Mesodermal cell (in vitro differentiated cells): ENCODE data around the gene LMAN1L.

Experiments
- H3K27ac ChIP-seq: 2 replicates; pipeline ENCODE4 v1.7.0; 2013; ENCODE audit warnings: mild to moderate bottlenecking, low read depth, low read length, moderate library complexity; ENCODE audit not compliant: severe bottlenecking
- H3K36me3 ChIP-seq: 2 replicates; pipeline ENCODE4 v1.7.1; 2013; ENCODE audit warnings: mild to moderate bottlenecking, low read length, moderate library complexity; ENCODE audit not compliant: control insufficient read depth, insufficient read depth
- H3K4me1 ChIP-seq: one replicate; pipeline ENCODE4 v1.7.1; 2013; ENCODE audit warnings: mild to moderate bottlenecking, low read length; ENCODE audit not compliant: insufficient read depth, control insufficient read depth, poor library complexity, severe bottlenecking
- H3K4me3 ChIP-seq: 2 replicates; pipeline ENCODE4 v1.7.0; 2013; ENCODE audit warnings: low read length, control low read depth, mild to moderate bottlenecking; ENCODE audit not compliant: insufficient read depth, poor library complexity, severe bottlenecking; ENCODE audit errors: extremely low read depth
- H3K9me3 ChIP-seq: 2 replicates; pipeline ENCODE4 v1.7.1; 2013; ENCODE audit warnings: mild to moderate bottlenecking, low read length, moderate library complexity; ENCODE audit not compliant: control insufficient read depth
- WGBS, 2 experiments: methylation state at CpG; one replicate each; pipeline ENCODE4 v1.1.5; 2013; ENCODE audit warnings: missing lambda C conversion rate in 2 of 2; ENCODE audit not compliant: insufficient coverage in 2 of 2; 5-methylcytosine and 5-hydroxymethylcytosine counted together

Gene LMAN1L

DNA sequence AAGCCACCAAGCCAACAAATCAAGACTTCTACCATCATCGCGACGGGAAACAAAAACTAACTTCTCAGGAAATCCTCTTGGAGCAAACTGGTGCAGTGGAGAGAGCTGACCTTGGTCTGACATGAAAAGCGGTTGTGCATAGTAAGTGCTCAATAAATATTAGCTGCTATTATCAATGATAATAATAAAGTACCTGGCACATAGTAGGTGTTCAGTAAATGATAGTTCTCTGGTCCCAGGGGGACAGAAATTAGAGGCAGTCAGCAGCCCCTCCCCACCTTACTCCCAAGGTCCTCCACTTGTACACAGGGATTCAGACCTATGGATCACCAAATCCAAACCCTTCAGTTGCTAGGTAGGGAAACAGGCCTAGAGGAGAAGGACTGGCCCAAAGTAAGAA, 36.7 kb upstream of the LMAN1L start:
- H3K9me3 ChIP-seq: no peaks in the 10 kb centered on the region
- H3K4me3 ChIP-seq: no peak overlapping the region
- H3K4me1 ChIP-seq: peaks cover 46% of the 10 kb centered on the region
- H3K27ac ChIP-seq: no peak overlapping the region
- WGBS, 2 experiments: no CpG with 5 or more reads among the region's 4 CpGs
- H3K36me3 ChIP-seq: no peaks in the 10 kb centered on the region

DNA sequence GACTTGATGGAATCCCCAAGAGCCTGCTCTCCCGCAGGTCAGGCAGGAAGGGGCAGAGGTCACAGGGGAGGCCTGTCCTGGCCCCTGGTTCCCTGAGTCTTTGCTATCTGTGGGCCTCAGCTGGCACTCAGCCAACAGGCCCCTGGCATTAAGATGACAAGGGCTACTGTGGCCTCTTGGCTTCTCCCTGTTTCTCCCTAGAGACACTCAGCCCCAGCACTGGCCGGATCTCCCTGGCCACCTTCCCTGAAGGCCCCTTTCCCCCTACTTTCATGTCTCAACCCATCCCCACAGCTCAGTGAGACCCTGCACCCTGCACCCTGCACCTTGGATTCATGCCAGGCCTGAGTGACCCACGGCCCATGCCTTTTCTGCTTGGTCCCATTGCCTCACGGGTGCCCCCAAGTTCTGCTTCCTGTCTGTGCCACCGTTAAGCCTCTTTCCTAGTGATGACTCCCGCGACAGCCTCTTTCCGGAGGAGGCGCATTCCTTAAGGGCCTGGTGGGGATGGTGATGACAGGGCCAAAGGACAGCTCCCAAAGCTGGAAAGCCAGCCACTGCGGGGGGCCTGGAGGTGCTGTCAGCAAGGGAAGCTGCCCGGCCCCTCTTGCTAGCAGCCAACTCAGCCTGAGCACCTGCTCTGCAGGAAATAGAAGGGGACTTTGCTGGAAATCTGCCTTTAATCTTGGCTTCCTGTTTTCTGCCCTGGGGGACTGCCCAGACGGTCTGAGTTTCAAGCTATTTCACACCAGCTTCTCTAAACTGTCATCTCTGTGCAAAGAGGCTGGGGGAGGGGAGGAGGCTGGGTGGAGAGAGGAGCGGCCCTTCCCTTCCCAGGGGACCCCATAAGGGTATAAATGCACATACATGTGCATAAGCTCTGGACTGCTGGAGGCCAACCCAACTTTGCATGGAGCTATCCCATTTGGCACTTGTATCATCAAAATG, 35.5 kb upstream of the LMAN1L start:
- H3K27ac ChIP-seq: peak overlapping the region; percentile 30
- no peaks in the 10 kb centered on the region for H3K9me3 ChIP-seq
- H3K4me3 ChIP-seq: no peak overlapping the region
- H3K4me1 ChIP-seq: peaks cover 46% of the 10 kb centered on the region
- no peaks in the 10 kb centered on the region for H3K36me3 ChIP-seq
- 28 to 35% methylated on average over 10 to 11 of the region's 13 CpGs for WGBS, 2 experiments

DNA sequence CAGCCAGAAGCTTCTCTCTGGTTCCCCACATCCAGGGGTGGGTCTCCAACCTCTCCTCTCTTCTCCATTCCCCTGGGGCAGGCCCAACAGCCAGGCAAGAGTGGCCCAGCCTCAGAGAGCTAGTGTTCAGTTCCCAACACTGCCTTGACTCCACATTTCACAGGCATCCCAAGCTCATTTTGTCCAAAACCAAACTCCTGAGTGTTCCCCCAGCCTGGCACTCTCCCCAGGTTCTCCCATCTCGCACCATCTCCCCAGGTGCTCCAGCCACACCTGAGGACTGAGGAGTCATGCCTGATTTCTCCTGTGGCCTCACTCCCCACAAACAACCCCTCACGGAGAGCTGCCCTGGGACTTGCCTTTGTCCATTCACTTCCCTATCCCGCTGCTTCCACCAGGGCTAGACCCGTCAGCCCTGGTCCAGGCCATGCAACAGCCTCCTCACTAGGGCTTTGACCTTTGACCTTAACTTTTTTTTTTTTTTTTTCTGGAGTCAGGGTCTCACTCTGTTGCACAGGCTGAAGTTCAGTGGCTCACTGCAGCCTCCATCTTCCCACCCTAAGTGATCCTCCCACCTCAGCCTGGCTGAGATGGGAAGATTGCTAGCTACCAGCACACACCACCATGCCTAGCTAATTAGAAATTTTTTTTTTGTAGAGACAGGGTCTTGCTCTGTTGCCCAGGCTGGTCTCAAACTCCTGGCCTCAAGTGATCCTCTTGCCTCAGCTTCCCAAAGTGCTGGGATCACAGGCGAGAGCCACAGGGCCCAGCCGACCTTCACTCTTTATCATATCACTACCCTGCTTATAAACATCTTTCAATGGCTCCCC, 34.7 kb upstream of the LMAN1L start:
- Histone ChIP-seq H3K27ac (peak overlapping the region; percentile 25), H3K9me3 (no peaks in the 10 kb centered on the region), H3K36me3 (no peaks in the 10 kb centered on the region), H3K4me3 (no peak overlapping the region), H3K4me1 (peaks cover 46% of the 10 kb centered on the region)
- WGBS, 2 experiments: 71 to 88% methylated on average over 3 to 6 of the region's 6 CpGs

- Histone ChIP-seq H3K36me3 (no peaks in the 10 kb centered on the region), H3K4me1 (peaks cover 48% of the 10 kb centered on the region), H3K4me3 (no peak overlapping the region), H3K27ac (no peak overlapping the region), H3K9me3 (no peaks in the 10 kb centered on the region)
- WGBS, 2 experiments: 93 to 100% methylated on average over 1 to 3 of the region's 5 CpGs
Observed at GRCh38 chr15:74778599-74778970, 34.0 kb upstream of the LMAN1L start.

DNA sequence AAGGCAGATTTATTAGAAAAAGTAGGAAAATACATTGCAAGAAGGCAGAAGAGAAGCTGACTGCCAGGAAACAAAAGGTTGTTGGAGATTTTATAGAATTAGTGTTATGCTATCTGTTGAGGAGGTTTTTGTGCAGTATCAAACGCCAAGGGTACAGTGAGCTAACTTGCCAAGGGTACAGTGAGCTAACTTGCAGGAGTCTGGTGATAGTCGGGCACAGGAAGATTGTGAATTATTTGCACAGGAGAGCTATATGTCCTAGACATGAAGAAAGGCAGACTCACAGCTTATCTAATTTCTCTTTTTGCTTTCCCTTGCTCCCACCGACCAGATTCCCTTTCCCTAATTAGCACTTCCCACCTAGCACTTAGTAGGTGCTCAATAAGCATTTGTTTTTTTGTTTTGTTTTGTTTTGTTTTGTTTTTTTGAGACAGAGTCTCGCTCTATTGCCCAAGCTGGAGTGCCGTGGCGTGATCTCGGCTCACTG, 33.4 kb upstream of the LMAN1L start:
- no peak overlapping the region for H3K27ac ChIP-seq

DNA sequence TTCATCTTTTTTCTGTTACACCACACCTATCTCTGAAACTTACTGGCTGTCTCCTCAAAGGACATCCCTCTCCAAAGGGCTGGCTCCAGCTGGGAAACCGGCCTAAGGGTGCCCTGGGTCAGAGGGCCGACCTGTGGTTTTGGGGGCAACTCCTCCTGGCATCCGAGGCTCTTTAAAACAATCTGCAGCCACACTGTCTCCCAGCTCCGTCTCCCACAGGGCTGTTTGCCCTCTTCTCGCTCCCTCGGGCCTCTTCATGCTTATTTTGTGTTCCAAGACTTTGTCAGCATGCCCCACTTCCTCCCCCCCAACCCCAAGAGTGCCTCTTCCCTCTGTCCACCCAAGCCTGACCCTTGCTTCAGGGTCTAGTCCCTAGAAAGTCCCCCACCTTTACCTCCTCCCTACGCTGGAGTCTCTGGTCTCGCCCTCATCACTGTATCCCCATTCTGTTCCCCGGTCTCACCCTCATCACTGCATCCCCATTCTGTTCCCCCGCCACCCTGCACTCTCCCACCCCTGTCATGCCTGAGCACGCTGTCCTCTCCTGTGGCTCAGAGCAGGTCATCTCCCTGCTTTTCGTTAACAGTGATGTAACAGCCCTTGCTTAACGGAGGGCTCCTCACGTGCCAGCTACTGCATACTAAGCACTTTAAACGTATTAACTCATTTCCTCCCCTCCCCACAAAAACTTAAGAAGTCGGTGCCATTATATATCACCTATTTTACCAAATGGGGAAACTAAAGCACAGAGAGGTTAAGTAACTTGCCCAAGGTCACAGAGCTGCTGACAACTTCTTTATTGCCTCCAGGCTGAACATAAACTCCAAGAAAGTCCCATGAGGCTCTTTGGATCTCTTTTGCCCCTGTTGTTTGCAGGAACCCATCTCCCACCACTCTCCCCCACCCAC, 31.9 kb upstream of the LMAN1L start:
- H3K4me1 ChIP-seq: peaks cover 53% of the 10 kb centered on the region

More for the DNA sequence above, 33.4 kb upstream of the LMAN1L start:
- Histone ChIP-seq H3K4me3 (no peak overlapping the region), H3K4me1 (peaks cover 53% of the 10 kb centered on the region), H3K36me3 (no peaks in the 10 kb centered on the region), H3K9me3 (no peaks in the 10 kb centered on the region)
- 89 to 100% methylated on average over 2 to 3 of the region's 7 CpGs for WGBS, 2 experiments

GRCh38 chr15:74781431-74782258, 31.0 kb upstream of the LMAN1L start, which contains the start of gene CSK:
Gene CSK, plus strand, starts transcription at chr15:74782080. Its CDS starts 16,218 bp downstream, at chr15:74798298.
- peaks cover 18% of the 10 kb centered on the region for H3K36me3 ChIP-seq
- 3 to 4% methylated on average over 43 to 67 of the region's 74 CpGs for WGBS, 2 experiments
- H3K4me1 ChIP-seq: peaks cover 50% of the 10 kb centered on the region
- no peak within 1 kb of the TSS for H3K27ac ChIP-seq
- H3K9me3 ChIP-seq: no peaks in the 10 kb centered on the region
- H3K4me3 ChIP-seq: peak within 1 kb of the TSS; percentile 87

More for the DNA sequence above, 31.9 kb upstream of the LMAN1L start:
- Histone ChIP-seq H3K4me3 (peak overlapping the region; percentile 29), H3K9me3 (no peaks in the 10 kb centered on the region), H3K36me3 (peaks cover 14% of the 10 kb centered on the region), H3K27ac (no peak overlapping the region)
- 75 to 76% methylated on average over 12 to 16 of the region's 16 CpGs for WGBS, 2 experiments

DNA sequence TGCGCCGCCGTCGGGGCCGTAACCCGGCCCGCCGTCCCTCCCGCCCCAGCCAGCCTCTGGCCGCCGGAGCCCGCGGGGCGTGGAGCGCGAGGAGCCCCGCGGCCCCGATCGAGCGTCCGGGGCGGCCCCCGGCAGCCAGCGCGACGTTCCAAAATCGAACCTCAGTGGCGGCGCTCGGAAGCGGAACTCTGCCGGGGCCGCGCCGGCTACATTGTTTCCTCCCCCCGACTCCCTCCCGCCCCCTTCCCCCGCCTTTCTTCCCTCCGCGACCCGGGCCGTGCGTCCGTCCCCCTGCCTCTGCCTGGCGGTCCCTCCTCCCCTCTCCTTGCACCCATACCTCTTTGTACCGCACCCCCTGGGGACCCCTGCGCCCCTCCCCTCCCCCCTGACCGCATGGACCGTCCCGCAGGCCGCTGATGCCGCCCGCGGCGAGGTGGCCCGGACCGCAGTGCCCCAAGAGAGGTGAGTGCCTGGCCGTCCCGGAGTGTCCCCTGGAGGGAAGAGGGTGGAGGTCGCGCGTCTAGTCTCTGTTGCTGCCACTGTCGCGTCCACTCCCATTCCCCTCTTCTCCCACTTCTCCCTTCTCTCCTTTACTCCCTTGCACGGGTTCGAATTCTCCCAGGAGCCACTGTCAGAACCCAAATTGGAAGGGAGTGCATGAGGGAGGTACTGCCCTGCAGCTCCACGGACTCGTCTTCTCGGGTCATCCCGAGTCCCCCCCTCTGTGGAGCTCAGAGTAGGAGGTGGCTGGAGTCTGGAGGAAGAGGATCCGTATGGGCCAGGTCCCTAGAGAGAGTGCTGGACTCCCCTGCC, 30.2 kb upstream of the LMAN1L start:
- no peaks in the 10 kb centered on the region for H3K9me3 ChIP-seq
- no peak overlapping the region for H3K27ac ChIP-seq
- H3K4me1 ChIP-seq: peaks cover 42% of the 10 kb centered on the region
- WGBS, 2 experiments: 0% methylated on average over 12 to 28 of the region's 72 CpGs
- H3K4me3 ChIP-seq: peak overlapping the region; percentile 87
- peaks cover 22% of the 10 kb centered on the region for H3K36me3 ChIP-seq
